Right ventricle myocardium superior (tissue), 1 donor: Measurements from ENCODE around the gene TRIM14. TPM values are rescaled to one million over a fixed set of nuclear protein-coding genes. Genes with fewer than 3 reads are reported as not detected.
A peak's percentile ranks its signal among the peaks of the same experiment; 100 is the strongest.
"Not testable (repeated sequence)": the region's sequence is repeated elsewhere in the genome, so short reads cannot be mapped to it uniquely, and the experiment has no call there.

ENCODE experiments used
- ATAC-seq: fragments of 200-7000 bp; cut with Tn5 transposase; one replicate; pipeline ENCODE4 v1.9.1; 2020; ENCODE audit warnings: mild to moderate bottlenecking; ENCODE audit not compliant: poor library complexity
- DNase-seq: peaks from one replicate; pipeline ENCODE4 v3.0.0-alpha.2; 2020
- intact Hi-C: fragments of 100-400 bp; cut with DNase I; formaldehyde crosslinking; loops from one replicate; pipeline ENCODE4 v1.11.2; 2022
- total RNA-seq: library from RNA; stranded (reverse); fragmentation: NEBNext Ultra II Directional; extraction: Animal tissue kit (Norgen Biotek cat#: 25700); gene quantifications from one replicate; pipeline ENCODE4 v1.2.1, GENCODE V29; 2021
- donor health status: DM: no; HTN: yes; CAD: no; lungs with severe emphysema.

Gene TRIM14
- total RNA-seq, 1 donor from 2014 or later: 4.9 TPM

GRCh38 chr9:98144631-98145030, 25.6 kb upstream of the TRIM14 start:
- ATAC-seq (no peak), DNase-seq (no peak)
- intact Hi-C loops: no loop called here

GRCh38 chr9:98144076-98144475, 25.1 kb upstream of the TRIM14 start:
- ATAC-seq (no peak), DNase-seq (no peak)
- intact Hi-C loops: no loop called here

- DNase-seq (no peak), ATAC-seq (no peak)
- intact Hi-C loops: no loop called here
Measured at GRCh38 chr9:98142925-98143481, 24.0 kb upstream of the TRIM14 start.

- DNase-seq (peak; percentile 62), ATAC-seq (peak; percentile 73)
- intact Hi-C loops: no loop called here
Measured at GRCh38 chr9:98142182-98142907, 23.3 kb upstream of the TRIM14 start.

- intact Hi-C loops: no loop called here
- DNase-seq (no peak), ATAC-seq (no peak)
Measured at GRCh38 chr9:98140503-98140902, 21.5 kb upstream of the TRIM14 start.

GRCh38 chr9:98136489-98136888, 17.5 kb upstream of the TRIM14 start:
- ATAC-seq (no peak), DNase-seq (no peak)
- intact Hi-C loops: no loop called here

- ATAC-seq (no peak), DNase-seq (no peak)
- intact Hi-C loops: no loop called here
Measured at GRCh38 chr9:98135938-98136337, 16.9 kb upstream of the TRIM14 start.

- intact Hi-C loops: no loop called here
- ATAC-seq: no peak
Measured at GRCh38 chr9:98135558-98135934, 16.5 kb upstream of the TRIM14 start.

GRCh38 chr9:98134702-98135557, 15.9 kb upstream of the TRIM14 start:
- intact Hi-C loops: no loop called here
- DNase-seq: no peak
- no peak for ATAC-seq

More at GRCh38 chr9:98135558-98135934, 16.5 kb upstream of the TRIM14 start:
- no peak for DNase-seq

- ATAC-seq (no peak), DNase-seq (no peak)
- intact Hi-C loops: no loop called here
Measured at GRCh38 chr9:98132806-98133631, 14.0 kb upstream of the TRIM14 start.

- no peak for ATAC-seq
- intact Hi-C loops: no loop called here
Measured at GRCh38 chr9:98132158-98132557, 13.1 kb upstream of the TRIM14 start.

GRCh38 chr9:98130576-98131228, 11.7 kb upstream of the TRIM14 start:
- ATAC-seq (no peak), DNase-seq (no peak)
- intact Hi-C loops: no loop called here

More at GRCh38 chr9:98132158-98132557, 13.1 kb upstream of the TRIM14 start:
- DNase-seq: no peak

- ATAC-seq, intact Hi-C loops, DNase-seq: not testable (repeated sequence)
Measured at GRCh38 chr9:98130060-98130459, 11.0 kb upstream of the TRIM14 start.

GRCh38 chr9:98129451-98129881, 10.4 kb upstream of the TRIM14 start:
- no peak for DNase-seq

GRCh38 chr9:98128316-98128715, 9.3 kb upstream of the TRIM14 start:
- no peak for DNase-seq
- intact Hi-C loops: no loop called here
- ATAC-seq: no peak

More at GRCh38 chr9:98129451-98129881, 10.4 kb upstream of the TRIM14 start:
- peak; percentile 80 for ATAC-seq
- intact Hi-C loops: no loop called here

GRCh38 chr9:98127226-98127625, 8.2 kb upstream of the TRIM14 start:
- no peak for ATAC-seq
- no peak for DNase-seq
- intact Hi-C loops: no loop called here

GRCh38 chr9:98124637-98125426, 5.8 kb upstream of the TRIM14 start:
- DNase-seq (no peak), ATAC-seq (no peak)
- intact Hi-C loops: no loop called here
